IMR-90 (cell line): ENCODE data around the gene OXA1L.

ENCODE experiments used
- CEBPB ChIP-seq: IDR thresholded peaks from 2 replicates; pipeline ENCODE4 v1.6.1; 2012; ENCODE audit warnings: low read depth, low read length, improper control_type of control experiment
- CHD1 ChIP-seq: IDR thresholded peaks from 2 replicates; pipeline ENCODE4 v1.6.1; 2012; ENCODE audit warnings: low read depth, low read length, improper control_type of control experiment
- ELK1 ChIP-seq: fragments of 150-350 bp; IDR thresholded peaks from 2 replicates; pipeline ENCODE4 v1.6.1; 2016; ENCODE audit warnings: low read depth, mild to moderate bottlenecking, low read length, moderate library complexity, borderline replicate concordance
- MAZ ChIP-seq: IDR thresholded peaks from 2 replicates; pipeline ENCODE4 v1.6.1; 2012; ENCODE audit warnings: low read depth, mild to moderate bottlenecking, low read length, improper control_type of control experiment, moderate library complexity, borderline replicate concordance
- MXI1 ChIP-seq: IDR thresholded peaks from 2 replicates; pipeline ENCODE4 v1.6.1; 2012; ENCODE audit warnings: low read depth, mild to moderate bottlenecking, low read length, moderate library complexity, borderline replicate concordance
- POLR2A ChIP-seq: IDR thresholded peaks from 2 replicates; pipeline ENCODE4 v1.6.1; 2012; ENCODE audit warnings: mild to moderate bottlenecking, low read depth, low read length
- RAD21 ChIP-seq: IDR thresholded peaks from 2 replicates; pipeline ENCODE4 v1.6.1; 2012; ENCODE audit warnings: low read length, improper control_type of control experiment
- RFX5 ChIP-seq: IDR thresholded peaks from 2 replicates; pipeline ENCODE4 v1.8.0; 2012; ENCODE audit warnings: low read depth, mild to moderate bottlenecking, low read length, moderate library complexity
- SMC3 ChIP-seq: fragments of 150-350 bp; IDR thresholded peaks from 2 replicates; pipeline ENCODE4 v1.6.1; 2016; ENCODE audit warnings: low read depth, mild to moderate bottlenecking, antibody characterized with exemption, low read length, moderate library complexity
- USF2 ChIP-seq: fragments of 150-350 bp; IDR thresholded peaks from 2 replicates; pipeline ENCODE4 v1.6.1; 2017; ENCODE audit warnings: mild to moderate bottlenecking, antibody characterized with exemption, low read length, low read depth
- TF ChIP-seq, protein P1 (sequence below): conservative IDR thresholded peaks from 2 replicates; pipeline ENCODE4 v1.5.1; 2012; ENCODE audit warnings: mild to moderate bottlenecking, low read depth, low read length, improper control_type of control experiment

DNA sequence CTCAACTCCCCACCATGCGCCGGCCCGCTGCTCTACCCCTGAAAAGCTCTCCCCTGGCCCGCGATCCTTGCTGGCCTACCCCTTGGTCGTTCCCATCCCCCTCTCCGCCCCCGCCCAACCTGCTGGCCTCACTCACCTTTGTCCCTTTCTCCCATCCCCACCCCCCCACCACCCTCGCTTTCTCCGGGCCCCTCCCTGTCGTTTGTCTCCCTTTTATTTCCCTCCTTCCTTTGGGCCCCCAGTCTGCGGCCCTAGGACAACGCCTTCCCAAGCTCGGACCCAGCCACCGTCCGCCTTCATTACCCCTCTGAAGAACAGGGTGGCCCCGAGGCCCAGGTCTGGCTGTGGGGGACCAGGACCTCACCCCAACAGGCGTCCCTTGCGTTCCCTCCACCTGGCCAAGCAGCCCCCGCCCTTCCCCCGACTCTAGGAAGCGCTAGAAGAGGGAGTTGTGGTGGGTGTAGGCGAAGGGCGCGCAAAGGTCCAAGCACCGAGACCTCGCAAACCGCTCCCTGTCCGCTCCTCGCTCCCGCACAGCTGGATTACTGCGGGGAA lies 55.6 kb downstream of the OXA1L start:
- TF ChIP-seq POLR2A = no peak
- TF ChIP-seq SMC3 = no peak
- TF ChIP-seq, protein P1, sequence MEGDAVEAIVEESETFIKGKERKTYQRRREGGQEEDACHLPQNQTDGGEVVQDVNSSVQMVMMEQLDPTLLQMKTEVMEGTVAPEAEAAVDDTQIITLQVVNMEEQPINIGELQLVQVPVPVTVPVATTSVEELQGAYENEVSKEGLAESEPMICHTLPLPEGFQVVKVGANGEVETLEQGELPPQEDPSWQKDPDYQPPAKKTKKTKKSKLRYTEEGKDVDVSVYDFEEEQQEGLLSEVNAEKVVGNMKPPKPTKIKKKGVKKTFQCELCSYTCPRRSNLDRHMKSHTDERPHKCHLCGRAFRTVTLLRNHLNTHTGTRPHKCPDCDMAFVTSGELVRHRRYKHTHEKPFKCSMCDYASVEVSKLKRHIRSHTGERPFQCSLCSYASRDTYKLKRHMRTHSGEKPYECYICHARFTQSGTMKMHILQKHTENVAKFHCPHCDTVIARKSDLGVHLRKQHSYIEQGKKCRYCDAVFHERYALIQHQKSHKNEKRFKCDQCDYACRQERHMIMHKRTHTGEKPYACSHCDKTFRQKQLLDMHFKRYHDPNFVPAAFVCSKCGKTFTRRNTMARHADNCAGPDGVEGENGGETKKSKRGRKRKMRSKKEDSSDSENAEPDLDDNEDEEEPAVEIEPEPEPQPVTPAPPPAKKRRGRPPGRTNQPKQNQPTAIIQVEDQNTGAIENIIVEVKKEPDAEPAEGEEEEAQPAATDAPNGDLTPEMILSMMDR = no peak
- TF ChIP-seq RAD21 = no peak
- no peak for TF ChIP-seq MXI1
- no peak for TF ChIP-seq CEBPB
- TF ChIP-seq CHD1 = no peak
- TF ChIP-seq MAZ = no peak
- TF ChIP-seq USF2 = no peak
- TF ChIP-seq ELK1 = no peak
- TF ChIP-seq RFX5 = no peak
